Measurements from ENCODE around the gene FANCE. TPM values are rescaled to one million over a fixed set of nuclear protein-coding genes. Genes with fewer than 3 reads are reported as not detected.
A peak's percentile ranks its signal among the peaks of the same experiment; 100 is the strongest.

FANCE gene
- total and polyA plus RNA-seq, 9 of the 15 experiments (the other 6 are each of a cell fraction or from before 2014, with no cell fraction given): 5.7 to 30.2 (median 17.0) TPM

DNA sequence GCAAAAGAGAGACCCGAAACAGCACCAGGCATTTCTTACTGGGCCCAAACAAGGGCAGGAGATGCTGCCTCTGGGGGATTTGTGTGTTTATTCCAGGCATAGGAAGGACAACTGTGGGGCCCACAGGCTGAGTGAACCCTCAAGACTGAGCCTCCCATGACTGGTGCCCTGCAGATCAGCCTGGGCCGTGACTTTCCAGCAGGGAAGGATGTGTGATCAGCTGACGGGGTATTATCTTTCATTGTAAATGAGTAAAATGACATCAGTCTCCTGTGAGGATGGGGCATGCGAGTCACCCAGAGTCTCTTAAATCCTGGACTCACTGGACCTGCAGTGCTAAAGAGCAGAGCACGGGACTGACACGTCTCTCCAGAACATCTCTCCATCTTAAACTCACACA lies 48.6 kb downstream of the FANCE start:
- POLR2A ChIA-PET: interaction anchor here (0.7 to 1.1 kb wide), 3 partner anchors 16 to 258 kb away, joined by 3 to 4 read pairs (median 3); no protein-coding TSS in a partner anchor
- no peak for TF ChIP-seq ARID2 (IDR thresholded peaks at IDR 0.05)
- TF ChIP-seq SFPQ (IDR thresholded peaks at IDR 0.05; ENCODE audit: low read depth, low read length): no peak
- TF ChIP-seq ZNF175 (CRISPR knock-in tag; IDR thresholded peaks at IDR 0.05; ENCODE audit: low read depth): 0 out of 2 replicates have a peak, but pooled peaks have one; percentile 13
- TF ChIP-seq ATF7 (IDR thresholded peaks at IDR 0.05): peak; percentile 85
- no peak for TF ChIP-seq SAP30 (IDR thresholded peaks at IDR 0.05; ENCODE audit: borderline replicate concordance, insufficient read depth, low read depth, low read length, poor library complexity, severe bottlenecking)
- TF ChIP-seq BHLHE40 (IDR thresholded peaks at IDR 0.05; ENCODE audit: low read length): peak; percentile 69
- no peak for TF ChIP-seq ELF2 (CRISPR knock-in tag; IDR thresholded peaks at IDR 0.05)
- peak; percentile 64 for TF ChIP-seq USF1 (CRISPR knock-in tag; IDR thresholded peaks at IDR 0.05)
- no peak for TF ChIP-seq CEBPB (tag; IDR thresholded peaks at IDR 0.05)
- peak; percentile 54; the same call in 1 of the 2 replicates for TF ChIP-seq SMARCA4 (IDR thresholded peaks at IDR 0.05)
- TF ChIP-seq, protein P1, sequence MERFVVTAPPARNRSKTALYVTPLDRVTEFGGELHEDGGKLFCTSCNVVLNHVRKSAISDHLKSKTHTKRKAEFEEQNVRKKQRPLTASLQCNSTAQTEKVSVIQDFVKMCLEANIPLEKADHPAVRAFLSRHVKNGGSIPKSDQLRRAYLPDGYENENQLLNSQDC (CRISPR knock-in tag; IDR thresholded peaks at IDR 0.05): no peak
- TF ChIP-seq VEZF1 (CRISPR knock-in tag; IDR thresholded peaks at IDR 0.05): peak; percentile 39
- no peak for TF ChIP-seq ZC3H11A (IDR thresholded peaks at IDR 0.05; ENCODE audit: low read depth, low read length)
- peak; percentile 59; the same call in 1 of the 2 replicates for TF ChIP-seq JUN (IDR thresholded peaks at IDR 0.05; ENCODE audit: borderline replicate concordance, low read depth, low read length)
- TF ChIP-seq JUN (CRISPR knock-in tag; IDR thresholded peaks at IDR 0.05; ENCODE audit: borderline replicate concordance): 0 out of 2 replicates have a peak, but pooled peaks have one; percentile 43
- TF ChIP-seq ZNF584 (CRISPR knock-in tag; IDR thresholded peaks at IDR 0.05; ENCODE audit: low read depth): no peak; the same call in 1 of the 2 replicates
- TF ChIP-seq, protein P2, sequence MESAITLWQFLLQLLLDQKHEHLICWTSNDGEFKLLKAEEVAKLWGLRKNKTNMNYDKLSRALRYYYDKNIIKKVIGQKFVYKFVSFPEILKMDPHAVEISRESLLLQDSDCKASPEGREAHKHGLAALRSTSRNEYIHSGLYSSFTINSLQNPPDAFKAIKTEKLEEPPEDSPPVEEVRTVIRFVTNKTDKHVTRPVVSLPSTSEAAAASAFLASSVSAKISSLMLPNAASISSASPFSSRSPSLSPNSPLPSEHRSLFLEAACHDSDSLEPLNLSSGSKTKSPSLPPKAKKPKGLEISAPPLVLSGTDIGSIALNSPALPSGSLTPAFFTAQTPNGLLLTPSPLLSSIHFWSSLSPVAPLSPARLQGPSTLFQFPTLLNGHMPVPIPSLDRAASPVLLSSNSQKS (CRISPR knock-in tag; IDR thresholded peaks at IDR 0.05): no peak

More for the DNA sequence above, 48.6 kb downstream of the FANCE start:
- H3K4me2 ChIP-seq (ENCODE audit: insufficient read depth, low read length): no peak overlapping the region
- H3K9me1 ChIP-seq (ENCODE audit: control insufficient read depth, insufficient read depth, low read length): no peaks in the 10 kb centered on the region
- H3K4me3 ChIP-seq: no peak overlapping the region
- H3K9me3 ChIP-seq (replicated peaks; ENCODE audit: control insufficient read depth, insufficient read depth, low read depth, low read length): no peaks in the 10 kb centered on the region
- H3K9ac ChIP-seq (ENCODE audit: insufficient read depth in 1 of 2, low read depth in 2 of 2, low read length in 2 of 2): peak overlapping the region in 1 of 2 experiments; percentile 37; a peak in 1 of 4 replicates
- intact Hi-C loops (cut with micrococcal nuclease): no loop called here
- H3K79me2 ChIP-seq (ENCODE audit: control insufficient read depth, insufficient read depth, low read length): peaks cover 20% of the 10 kb centered on the region
- no peak overlapping the region for H3K27ac ChIP-seq (ENCODE audit: extremely low read depth, low read depth, low read length)
- DNase-seq (ENCODE audit: extremely low read depth in 1 of 4, low spot score in 3 of 4) (peak in 1 of 4 experiments; percentile 54), ATAC-seq (no peak), FAIRE-seq (peak; percentile 29)
- in situ Hi-C loops (cut with MboI): no loop called here
- peaks cover 24 to 35% of the 10 kb centered on the region in 2 experiments; a peak in 4 of 5 replicates for H3K4me1 ChIP-seq (replicated peaks in 1 of 2; ENCODE audit: control insufficient read depth in 2 of 2, insufficient read depth in 2 of 2, low read length in 2 of 2)
- peaks cover 12 to 17% of the 10 kb centered on the region in 2 experiments; a peak in 4 of 5 replicates for H3K27me3 ChIP-seq (ENCODE audit: control insufficient read depth in 2 of 2, insufficient read depth in 2 of 2, low read length in 2 of 2)
- H3K36me3 ChIP-seq (ENCODE audit: control insufficient read depth, insufficient read depth, low read length): no peaks in the 10 kb centered on the region
- no TSS peak for BruUV-seq (replicated peaks)
- no peak overlapping the region for H2AFZ ChIP-seq (ENCODE audit: low read depth, low read length)
- 15% methylated on average over 6 of the region's 6 CpGs for WGBS (ENCODE audit: insufficient coverage, low coverage, missing lambda C conversion rate)
- no peaks in the 10 kb centered on the region; the same call in 1 of the 2 replicates for H4K20me1 ChIP-seq (replicated peaks; ENCODE audit: control insufficient read depth, insufficient read depth, low read length)
- CTCF ChIA-PET (ENCODE audit: low intra/inter-chr PET ratio): no interaction called here
